Effector memory CD4-positive, alpha-beta T cell (primary cell): ENCODE measurements around the gene PTPRD.

Experiments
- DNase-seq, 3 donors: peaks; one replicate each; pipeline ENCODE4 v3.0.0-alpha.2; 2020
- H3K27ac ChIP-seq: 2 replicates; pipeline ENCODE4 v1.7.0; 2013; ENCODE audit warnings: mild to moderate bottlenecking, low read length, moderate library complexity; ENCODE audit not compliant: insufficient read depth, poor library complexity, severe bottlenecking
- H3K27me3 ChIP-seq: replicated peaks from 2 replicates; pipeline ENCODE4 v1.7.0; 2013; ENCODE audit warnings: mild to moderate bottlenecking, low read length; ENCODE audit not compliant: insufficient read depth, control insufficient read depth, poor library complexity, severe bottlenecking
- H3K36me3 ChIP-seq: 2 replicates; pipeline ENCODE4 v1.7.0; 2013; ENCODE audit warnings: mild to moderate bottlenecking, low read length, moderate library complexity; ENCODE audit not compliant: control insufficient read depth, insufficient read depth
- H3K4me1 ChIP-seq: 2 replicates; pipeline ENCODE4 v1.7.0; 2013; ENCODE audit warnings: low read length, mild to moderate bottlenecking; ENCODE audit not compliant: control insufficient read depth, insufficient read depth, poor library complexity, severe bottlenecking
- H3K4me3 ChIP-seq: 2 replicates; pipeline ENCODE4 v1.7.0; 2013; ENCODE audit warnings: low read length, low read depth, mild to moderate bottlenecking; ENCODE audit not compliant: insufficient read depth, poor library complexity, severe bottlenecking
- H3K9me3 ChIP-seq: 2 replicates; pipeline ENCODE4 v1.7.0; 2013; ENCODE audit warnings: mild to moderate bottlenecking, low read length, moderate library complexity; ENCODE audit not compliant: control insufficient read depth

The PTPRD gene

DNA sequence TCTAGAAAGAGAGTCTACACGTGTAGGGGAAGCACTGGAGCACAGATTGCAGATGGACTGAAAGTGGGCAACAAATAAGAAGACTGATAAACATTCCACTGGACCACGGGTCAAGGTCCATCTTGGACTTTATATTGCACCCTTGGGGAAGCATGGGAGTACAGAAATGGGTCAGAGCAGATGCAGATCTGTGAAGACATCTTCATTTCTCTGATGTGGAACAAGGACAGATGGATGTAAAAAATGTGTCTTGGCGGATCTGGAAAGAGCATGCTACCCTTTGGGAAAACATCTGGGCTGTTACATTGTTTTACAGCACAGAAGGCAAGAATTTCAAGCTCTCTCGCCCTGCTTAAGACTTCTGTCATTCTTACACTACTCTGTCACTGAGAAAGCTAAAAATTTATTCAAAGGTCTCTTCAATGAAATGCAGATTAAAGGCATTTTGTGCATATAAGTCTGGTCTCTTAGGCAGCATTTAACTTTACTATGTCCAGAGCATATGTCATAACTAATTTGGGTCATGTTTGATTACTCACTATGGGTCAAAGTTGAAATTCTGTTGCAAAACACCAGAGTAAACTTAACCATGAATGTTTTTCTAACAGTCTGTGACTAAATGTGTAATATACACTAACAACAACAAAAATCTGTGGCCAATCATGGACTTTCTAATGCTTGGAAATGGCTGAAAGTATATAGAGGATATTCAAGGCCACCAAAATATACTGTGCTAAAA is 2056.9 kb downstream of the PTPRD start:
- Histone ChIP-seq H3K27ac (no peak overlapping the region), H3K9me3 (no peaks in the 10 kb centered on the region), H3K4me3 (no peak overlapping the region), H3K27me3 (no peaks in the 10 kb centered on the region), H3K36me3 (no peaks in the 10 kb centered on the region), H3K4me1 (no peaks in the 10 kb centered on the region)
- DNase-seq, result no peak

DNA sequence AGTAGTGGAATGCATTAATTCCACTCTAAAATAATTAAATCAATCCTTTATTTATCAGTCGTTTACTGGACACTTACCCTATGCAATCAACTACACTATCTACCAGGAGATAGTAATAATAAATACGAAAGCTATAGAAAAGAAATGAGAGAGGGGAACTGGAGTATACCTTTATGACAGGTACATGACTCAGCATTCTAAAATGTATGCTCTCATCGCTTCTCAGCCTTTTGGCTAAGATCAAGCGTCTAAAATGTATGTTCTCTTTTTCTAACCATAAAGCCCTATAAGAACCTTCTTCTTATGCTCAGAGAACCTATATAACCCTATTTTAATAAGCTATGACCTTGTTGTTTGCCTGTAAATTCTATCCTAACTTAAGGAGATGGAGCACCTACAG is 2059.4 kb downstream of the PTPRD start:
- Histone ChIP-seq H3K36me3 (no peaks in the 10 kb centered on the region), H3K9me3 (no peaks in the 10 kb centered on the region), H3K27me3 (no peaks in the 10 kb centered on the region), H3K27ac (no peak overlapping the region), H3K4me1 (no peaks in the 10 kb centered on the region), H3K4me3 (no peak overlapping the region)
- DNase-seq, result no peak

- no peaks in the 10 kb centered on the region for H3K4me1 ChIP-seq
- H3K9me3 ChIP-seq, result no peaks in the 10 kb centered on the region
- H3K27me3 ChIP-seq, result no peaks in the 10 kb centered on the region
- no peaks in the 10 kb centered on the region for H3K36me3 ChIP-seq
- H3K4me3 ChIP-seq, result no peak overlapping the region
- DNase-seq, result no peak
- no peak overlapping the region for H3K27ac ChIP-seq
Observed at GRCh38 chr9:8552732-8553131, 2060.1 kb downstream of the PTPRD start.

DNA sequence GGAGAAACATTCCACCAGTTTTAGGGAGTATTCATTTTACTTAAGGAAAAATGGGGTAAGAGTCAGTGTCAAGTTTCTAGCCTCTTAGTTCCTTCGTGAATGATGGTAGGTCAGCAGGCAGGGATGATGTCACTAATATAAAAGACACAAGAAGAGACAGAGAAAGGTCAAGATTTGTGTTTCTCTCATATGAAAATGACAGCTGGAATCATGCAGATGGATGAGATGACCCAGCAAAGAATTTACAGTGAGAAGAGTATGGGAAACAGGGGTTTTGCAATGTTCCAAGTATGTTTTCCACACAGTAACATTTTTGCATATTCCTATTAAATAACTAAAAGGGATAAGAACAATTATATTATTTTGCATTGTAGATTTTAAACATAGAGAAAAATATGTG is 2063.6 kb downstream of the PTPRD start:
- no peak overlapping the region for H3K4me3 ChIP-seq
- no peaks in the 10 kb centered on the region for H3K4me1 ChIP-seq
- no peak overlapping the region for H3K27ac ChIP-seq
- no peak for DNase-seq
- H3K27me3 ChIP-seq, result no peaks in the 10 kb centered on the region
- H3K36me3 ChIP-seq, result no peaks in the 10 kb centered on the region
- H3K9me3 ChIP-seq, result no peaks in the 10 kb centered on the region

DNA sequence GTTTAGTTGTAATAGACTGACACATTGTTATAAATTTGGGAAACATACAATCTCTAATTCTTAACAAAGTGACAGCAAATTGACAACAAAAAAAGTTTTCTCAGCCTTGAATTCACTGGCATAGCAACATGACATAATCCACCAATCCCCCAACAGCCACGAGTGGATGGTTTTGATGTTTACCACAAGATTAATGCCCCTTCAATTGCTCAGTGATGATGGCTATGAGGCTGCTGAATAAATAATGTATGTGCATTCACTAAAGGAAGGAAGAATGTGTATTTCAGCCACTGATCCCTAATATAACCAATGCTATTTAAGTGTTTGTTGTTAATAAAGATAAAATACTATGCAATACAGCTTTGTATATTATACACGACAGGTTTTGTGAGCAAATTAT is 2069.6 kb downstream of the PTPRD start:
- DNase-seq, result no peak
- H3K4me1 ChIP-seq, result no peaks in the 10 kb centered on the region
- H3K36me3 ChIP-seq, result no peaks in the 10 kb centered on the region

DNA sequence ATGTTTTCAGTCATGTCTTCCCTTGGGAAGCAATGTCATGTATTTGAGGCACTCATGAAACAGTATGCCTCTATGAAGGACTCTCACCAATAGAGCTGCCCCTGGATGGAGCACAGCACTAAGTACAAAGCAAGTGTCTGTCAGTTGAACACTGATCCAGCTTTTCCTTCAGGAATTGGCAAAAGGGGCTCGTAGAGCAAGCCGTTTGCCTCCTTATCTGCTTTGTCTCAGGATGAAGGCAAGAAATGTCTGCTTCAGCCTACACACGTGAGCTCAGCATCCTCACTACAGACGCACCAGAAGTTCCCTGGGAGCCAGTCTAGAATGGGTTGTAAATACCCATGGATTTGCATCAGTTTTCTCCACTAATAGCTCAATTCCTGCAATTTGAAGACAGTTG is 2070.3 kb downstream of the PTPRD start:
- Histone ChIP-seq H3K9me3 (no peaks in the 10 kb centered on the region), H3K27me3 (no peaks in the 10 kb centered on the region), H3K4me3 (no peak overlapping the region), H3K4me1 (no peaks in the 10 kb centered on the region), H3K36me3 (no peaks in the 10 kb centered on the region), H3K27ac (no peak overlapping the region)
- no peak for DNase-seq

More for the DNA sequence above, 2069.6 kb downstream of the PTPRD start:
- H3K27ac ChIP-seq, result no peak overlapping the region
- no peaks in the 10 kb centered on the region for H3K9me3 ChIP-seq
- no peak overlapping the region for H3K4me3 ChIP-seq
- H3K27me3 ChIP-seq, result no peaks in the 10 kb centered on the region

DNA sequence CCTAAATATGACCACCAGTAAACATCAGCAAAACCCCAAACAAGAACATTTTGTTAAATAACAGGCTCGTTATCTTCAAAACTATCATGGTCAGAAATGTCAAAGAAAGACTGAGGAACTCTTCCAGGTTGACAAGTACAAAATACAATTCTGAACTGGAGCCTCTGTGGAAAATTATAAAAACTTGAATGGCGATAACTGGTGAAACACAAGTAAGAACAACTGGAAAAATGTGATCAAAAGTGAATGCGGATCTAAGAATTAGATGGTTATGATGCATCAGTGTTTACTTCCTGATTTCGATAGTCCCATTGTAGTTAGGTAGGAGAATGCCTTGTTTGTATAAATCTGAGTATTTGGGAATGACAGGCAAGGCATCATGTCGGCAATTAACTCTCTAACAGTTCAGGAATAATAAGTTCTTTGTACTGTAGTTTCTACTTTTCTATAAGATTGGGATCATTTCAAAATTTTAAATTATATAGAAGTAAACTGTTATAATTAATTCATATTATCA is 2073.1 kb downstream of the PTPRD start:
- H3K27ac ChIP-seq, result no peak overlapping the region
- no peak for DNase-seq

DNA sequence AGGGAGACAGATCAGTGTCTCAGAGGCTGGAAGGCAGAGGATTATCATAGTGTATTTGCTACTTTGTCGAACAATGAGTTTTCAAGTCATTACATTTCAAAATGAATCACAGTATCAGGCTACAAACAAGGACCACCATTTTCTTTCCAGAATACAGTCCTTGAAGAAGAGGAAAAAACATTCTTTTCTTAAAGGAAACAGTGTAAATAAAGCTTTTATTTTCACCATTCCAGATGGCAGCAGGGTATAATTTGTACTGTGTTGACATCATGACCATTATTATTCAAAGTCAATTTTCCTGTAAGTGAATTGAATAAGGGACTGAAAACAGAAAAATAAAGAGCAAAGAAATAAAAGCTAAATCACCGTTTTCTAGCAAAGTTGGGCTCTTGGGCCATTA is 2076.0 kb downstream of the PTPRD start:
- no peaks in the 10 kb centered on the region for H3K4me1 ChIP-seq
- no peaks in the 10 kb centered on the region for H3K27me3 ChIP-seq
- H3K4me3 ChIP-seq, result no peak overlapping the region
- no peaks in the 10 kb centered on the region for H3K9me3 ChIP-seq
- no peaks in the 10 kb centered on the region for H3K36me3 ChIP-seq
- H3K27ac ChIP-seq, result no peak overlapping the region
- DNase-seq, result no peak

More for the DNA sequence above, 2073.1 kb downstream of the PTPRD start:
- Histone ChIP-seq H3K4me3 (no peak overlapping the region), H3K9me3 (no peaks in the 10 kb centered on the region), H3K4me1 (no peaks in the 10 kb centered on the region), H3K36me3 (no peaks in the 10 kb centered on the region), H3K27me3 (no peaks in the 10 kb centered on the region)

- no peaks in the 10 kb centered on the region for H3K36me3 ChIP-seq
Observed at GRCh38 chr9:8534828-8535227, 2078.0 kb downstream of the PTPRD start.

GRCh38 chr9:8533681-8534080 is 2079.1 kb downstream of the PTPRD start:
- no peak overlapping the region for H3K27ac ChIP-seq
- no peak overlapping the region for H3K4me3 ChIP-seq
- H3K9me3 ChIP-seq, result no peaks in the 10 kb centered on the region
- H3K36me3 ChIP-seq, result no peaks in the 10 kb centered on the region
- no peaks in the 10 kb centered on the region for H3K4me1 ChIP-seq
- no peak for DNase-seq
- H3K27me3 ChIP-seq, result no peaks in the 10 kb centered on the region

More at GRCh38 chr9:8534828-8535227, 2078.0 kb downstream of the PTPRD start:
- H3K9me3 ChIP-seq, result no peaks in the 10 kb centered on the region
- no peak overlapping the region for H3K27ac ChIP-seq
- DNase-seq, result no peak
- no peaks in the 10 kb centered on the region for H3K4me1 ChIP-seq
- no peak overlapping the region for H3K4me3 ChIP-seq
- H3K27me3 ChIP-seq, result no peaks in the 10 kb centered on the region
